Endothelial cell of umbilical vein (primary cell): ENCODE results near the gene OTOP2. TPM values are rescaled to one million over a fixed set of nuclear protein-coding genes. Genes with fewer than 3 reads are reported as not detected.

Source experiments
- BruUV-seq: library from RNA; stranded (reverse); fragments of 400-500 nt; replicated peaks from 2 replicates; lab custom pipeline; 2021; lab: Mats Ljungman, UMichigan
- CTCF ChIA-PET: fragments of 300-600, 350-600 bp; sonication (Branson Sonifier 250); formaldehyde crosslinking; loops from one replicate; lab custom pipeline; 2021; ENCODE audit warnings: antibody characterized with exemption, inconsistent platforms; lab: Charles Lee
- POLR2A ChIA-PET: fragments of 300-600, 350-600 bp; sonication (Branson Sonifier 250); formaldehyde crosslinking; loops from one replicate; lab custom pipeline; 2021; ENCODE audit warnings: antibody characterized with exemption, inconsistent platforms; lab: Charles Lee
- DNase-seq: peaks from one replicate; pipeline ENCODE4 v3.0.0-alpha.2; 2011; ENCODE audit warnings: low read depth, low spot score
- FAIRE-seq: peaks from 2 replicates; lab custom pipeline; 2011; peaks lifted over from hg19 to GRCh38; lab: Jason Lieb, UNC
- H2AFZ ChIP-seq: 2 replicates; pipeline ENCODE4 v1.6.0; 2012; ENCODE audit warnings: low read depth, low read length, control low read depth, inconsistent platforms
- H3K27ac ChIP-seq: 2 replicates; pipeline ENCODE4 v1.5.1; 2011; ENCODE audit warnings: low read depth, mild to moderate bottlenecking, control low read depth, low read length, moderate library complexity; ENCODE audit not compliant: insufficient read depth
- H3K27me3 ChIP-seq, 2 experiments: 2 replicates each; pipeline versions ENCODE4 v1.6.0 to v1.6.1; 2011; ENCODE audit warnings: low read length in 2 of 2, mixed read lengths in 1 of 2; ENCODE audit not compliant: control insufficient read depth in 2 of 2, insufficient read depth in 2 of 2
- H3K36me3 ChIP-seq, 2 experiments: 2 replicates in 1 of 2; 3 replicates in 1 of 2; pipeline ENCODE4 v1.5.1; 2011; ENCODE audit warnings: low read length in 2 of 2, mild to moderate bottlenecking in 1 of 2, moderate library complexity in 1 of 2; ENCODE audit not compliant: control insufficient read depth in 2 of 2, insufficient read depth in 2 of 2; ENCODE audit errors: extremely low read depth in 1 of 2
- H3K4me1 ChIP-seq: 3 replicates; pipeline ENCODE4 v1.5.1; 2011; ENCODE audit warnings: mild to moderate bottlenecking, low read length; ENCODE audit not compliant: control insufficient read depth, insufficient read depth; ENCODE audit errors: extremely low read depth
- H3K4me2 ChIP-seq: 2 replicates; pipeline ENCODE4 v1.6.1; 2011; ENCODE audit warnings: low read length, control low read depth, mixed read lengths; ENCODE audit not compliant: insufficient read depth
- H3K4me3 ChIP-seq, 3 experiments: fragments of 200-600 bp in 1 of 3; sonication (generic), shearing (Covaris generic) in 1 of 3; replicated peaks in 1 of 3; 2 replicates each; pipeline ENCODE4 v1.5.1; 2011 to 2016; ENCODE audit warnings: control low read depth in 3 of 3, low read length in 3 of 3, mild to moderate bottlenecking in 2 of 3, inconsistent platforms in 1 of 3, low read depth in 1 of 3, moderate library complexity in 1 of 3; ENCODE audit not compliant: insufficient read depth in 1 of 3
- H3K79me2 ChIP-seq: 2 replicates; pipeline ENCODE4 v1.6.0; 2012; ENCODE audit warnings: low read length, inconsistent platforms; ENCODE audit not compliant: control insufficient read depth, insufficient read depth
- H3K9ac ChIP-seq: replicated peaks from 2 replicates; pipeline ENCODE3; 2011; ENCODE audit warnings: low read length, control low read depth; ENCODE audit not compliant: insufficient read depth; ENCODE audit errors: extremely low read depth
- H3K9me1 ChIP-seq: replicated peaks from 3 replicates; pipeline ENCODE4 v1.6.0; 2011; ENCODE audit warnings: mild to moderate bottlenecking, low read length; ENCODE audit not compliant: control insufficient read depth, insufficient read depth; ENCODE audit errors: extremely low read depth
- H3K9me3 ChIP-seq: replicated peaks from 2 replicates; pipeline ENCODE4 v1.5.1; 2012; ENCODE audit warnings: low read length, inconsistent platforms; ENCODE audit not compliant: control insufficient read depth, insufficient read depth
- H4K20me1 ChIP-seq: replicated peaks from 2 replicates; pipeline ENCODE3; 2011; ENCODE audit warnings: mild to moderate bottlenecking, low read length; ENCODE audit not compliant: control insufficient read depth, insufficient read depth; ENCODE audit errors: extremely low read depth
- FOS ChIP-seq: IDR thresholded peaks from 2 replicates; pipeline ENCODE4 v1.6.1; 2011; ENCODE audit warnings: mild to moderate bottlenecking, low read length, moderate library complexity, borderline replicate concordance; ENCODE audit not compliant: insufficient read depth
- JUN ChIP-seq: IDR thresholded peaks from 2 replicates; pipeline ENCODE4 v1.6.1; 2011; ENCODE audit warnings: borderline replicate concordance, low read depth; ENCODE audit not compliant: insufficient read length, insufficient read depth
- MYC ChIP-seq: IDR thresholded peaks from one replicate; pipeline ENCODE4 v1.6.1; 2011; ENCODE audit warnings: mild to moderate bottlenecking, low read depth, low read length
- POLR2A ChIP-seq: IDR thresholded peaks from 2 replicates; pipeline ENCODE4 v1.6.1; 2012; ENCODE audit warnings: low read depth, mild to moderate bottlenecking, control low read depth, low read length
- POLR2AphosphoS5 ChIP-seq: IDR thresholded peaks from 2 replicates; pipeline ENCODE4 v1.6.1; 2012; ENCODE audit warnings: low read depth, mild to moderate bottlenecking, control low read depth, low read length, moderate library complexity; ENCODE audit not compliant: insufficient read depth
- dilution Hi-C: fragments of 300-500 bp; cut with MboI; formaldehyde crosslinking; loops from one replicate; pipeline ENCODE4 v1.15.0; 2019; ENCODE audit warnings: low sequenced_read_pairs; ENCODE audit not compliant: extremely low pct_ligation_motif_present
- intact Hi-C: fragments of 100-400 bp; cut with micrococcal nuclease; formaldehyde crosslinking; loops from one replicate; pipeline ENCODE4 v1.10.0; 2022
- polyA plus RNA-seq, 4 experiments: library from polyadenylated mRNA; depleted of rRNA in 3 of 4; stranded (reverse) in 3 of 4; unstranded in 1 of 4; fragments of >200 nt; gene quantifications; 2 replicates each; pipeline versions ENCODE4 v1.2.1 to v1.2.3, GENCODE V29; 2011 to 2012; ENCODE audit warnings: missing spikeins in 1 of 4
- total RNA-seq: library from RNA; stranded (reverse); gene quantifications from 2 replicates; pipeline ENCODE4 v1.2.3, GENCODE V29; 2021
- TF ChIP-seq, protein P1 (sequence below): IDR thresholded peaks from 2 replicates; pipeline ENCODE4 v1.6.1; 2011; ENCODE audit not compliant: insufficient read depth, insufficient read length
- TF ChIP-seq, protein P2 (sequence below), 2 donors: IDR thresholded peaks; 1 replicate in 1 of 2; 2 replicates in 1 of 2; pipeline ENCODE4 v1.5.1; 2011; ENCODE audit warnings: low read length in 2 of 2, mild to moderate bottlenecking in 2 of 2, moderate library complexity in 2 of 2, control low read depth in 1 of 2, inconsistent platforms in 1 of 2, low read depth in 1 of 2; ENCODE audit not compliant: insufficient read depth in 1 of 2; ENCODE audit errors: extremely low read depth in 1 of 2

OTOP2 gene
- total and polyA plus RNA-seq, 2 donors (not counting 3 experiments of a cell fraction or from before 2014, with no cell fraction given): not detected

DNA sequence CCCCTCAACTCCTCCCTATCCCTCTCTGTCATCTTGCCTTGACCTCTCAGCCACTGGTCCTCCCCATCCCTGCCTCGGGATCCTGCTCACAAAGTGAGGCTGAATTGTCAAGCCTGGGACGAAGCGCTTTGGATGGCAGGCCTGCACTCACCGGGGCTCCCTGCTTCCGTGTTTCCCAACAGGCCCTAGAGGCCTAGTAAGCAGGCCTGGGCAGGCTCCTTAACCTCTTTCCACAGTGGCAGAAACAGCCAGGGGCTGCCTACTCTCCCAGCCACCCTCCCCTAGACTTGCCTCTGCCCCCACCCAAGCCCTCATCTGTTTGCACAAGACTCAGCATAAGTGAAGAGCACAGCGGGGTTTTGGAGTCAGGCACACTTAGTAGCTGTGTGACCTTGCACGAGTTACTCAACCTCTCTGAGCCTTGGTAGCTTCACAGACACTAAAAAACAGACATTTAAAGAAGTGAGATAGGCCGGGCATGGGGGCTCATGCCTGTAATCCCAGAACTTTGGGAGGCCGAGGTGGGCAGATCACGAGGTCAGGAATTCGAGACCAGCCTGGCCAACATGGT, 25.6 kb upstream of the OTOP2 start:
- TF ChIP-seq, protein P1, sequence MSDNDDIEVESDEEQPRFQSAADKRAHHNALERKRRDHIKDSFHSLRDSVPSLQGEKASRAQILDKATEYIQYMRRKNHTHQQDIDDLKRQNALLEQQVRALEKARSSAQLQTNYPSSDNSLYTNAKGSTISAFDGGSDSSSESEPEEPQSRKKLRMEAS: no peak
- no peak for TF ChIP-seq FOS
- TF ChIP-seq, protein P2, sequence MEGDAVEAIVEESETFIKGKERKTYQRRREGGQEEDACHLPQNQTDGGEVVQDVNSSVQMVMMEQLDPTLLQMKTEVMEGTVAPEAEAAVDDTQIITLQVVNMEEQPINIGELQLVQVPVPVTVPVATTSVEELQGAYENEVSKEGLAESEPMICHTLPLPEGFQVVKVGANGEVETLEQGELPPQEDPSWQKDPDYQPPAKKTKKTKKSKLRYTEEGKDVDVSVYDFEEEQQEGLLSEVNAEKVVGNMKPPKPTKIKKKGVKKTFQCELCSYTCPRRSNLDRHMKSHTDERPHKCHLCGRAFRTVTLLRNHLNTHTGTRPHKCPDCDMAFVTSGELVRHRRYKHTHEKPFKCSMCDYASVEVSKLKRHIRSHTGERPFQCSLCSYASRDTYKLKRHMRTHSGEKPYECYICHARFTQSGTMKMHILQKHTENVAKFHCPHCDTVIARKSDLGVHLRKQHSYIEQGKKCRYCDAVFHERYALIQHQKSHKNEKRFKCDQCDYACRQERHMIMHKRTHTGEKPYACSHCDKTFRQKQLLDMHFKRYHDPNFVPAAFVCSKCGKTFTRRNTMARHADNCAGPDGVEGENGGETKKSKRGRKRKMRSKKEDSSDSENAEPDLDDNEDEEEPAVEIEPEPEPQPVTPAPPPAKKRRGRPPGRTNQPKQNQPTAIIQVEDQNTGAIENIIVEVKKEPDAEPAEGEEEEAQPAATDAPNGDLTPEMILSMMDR (IDR thresholded peaks at IDR 0.05; ENCODE audit: extremely low read depth in 1 of 2, insufficient read depth in 1 of 2, low read depth in 1 of 2, low read length in 2 of 2): no peak
- TF ChIP-seq POLR2A: no peak
- no peak for TF ChIP-seq MYC
- TF ChIP-seq POLR2AphosphoS5: no peak
- no peak for TF ChIP-seq JUN
- dilution Hi-C loops: no loop called here
- POLR2A ChIA-PET: no interaction called here

More for the DNA sequence above, 25.6 kb upstream of the OTOP2 start:
- no peaks in the 10 kb centered on the region for H4K20me1 ChIP-seq
- DNase-seq (no peak), FAIRE-seq (no peak)
- intact Hi-C loops: no loop called here
- H3K79me2 ChIP-seq: no peaks in the 10 kb centered on the region
- no peak overlapping the region for H3K4me2 ChIP-seq
- H2AFZ ChIP-seq: no peak overlapping the region
- H3K27ac ChIP-seq: no peak overlapping the region
- H3K27me3 ChIP-seq: peaks cover 16 to 23% of the 10 kb centered on the region in 2 experiments
- BruUV-seq: no TSS peak
- no peaks in the 10 kb centered on the region for H3K4me1 ChIP-seq
- H3K4me3 ChIP-seq: no peak overlapping the region
- CTCF ChIA-PET: no interaction called here
- H3K9me3 ChIP-seq: no peaks in the 10 kb centered on the region
- no peak overlapping the region for H3K9ac ChIP-seq
- H3K9me1 ChIP-seq: no peaks in the 10 kb centered on the region
- no peaks in the 10 kb centered on the region for H3K36me3 ChIP-seq
